Sigmoid colon (tissue), 4 donors: ENCODE data around the gene TINCR.

Source experiments
- POLR2A ChIP-seq, 2 donors: fragments of 450-650 bp; IDR thresholded peaks; one replicate each; pipeline ENCODE4 v1.6.1; 2016; ENCODE audit warnings: antibody characterized with exemption in 2 of 2, mild to moderate bottlenecking in 2 of 2, moderate library complexity in 2 of 2
- POLR2AphosphoS5 ChIP-seq, 4 donors: sonication (generic); formaldehyde crosslinking; IDR thresholded peaks; one replicate each; pipeline ENCODE4 v1.6.1; 2017; ENCODE audit warnings: antibody characterized with exemption in 4 of 4
- TF ChIP-seq, protein P1 (sequence below), 4 experiments: fragments of 450-650 bp in 3 of 4; fragments of 200-600 bp in 1 of 4; IDR thresholded peaks; one replicate each; pipeline ENCODE4 v1.5.1; 2016 to 2019; ENCODE audit warnings: antibody characterized with exemption in 4 of 4, mild to moderate bottlenecking in 3 of 4, moderate library complexity in 2 of 4

GRCh38 chr19:5558101-5558621 is 9.6 kb downstream of the TINCR start:
- TF ChIP-seq, protein P1, sequence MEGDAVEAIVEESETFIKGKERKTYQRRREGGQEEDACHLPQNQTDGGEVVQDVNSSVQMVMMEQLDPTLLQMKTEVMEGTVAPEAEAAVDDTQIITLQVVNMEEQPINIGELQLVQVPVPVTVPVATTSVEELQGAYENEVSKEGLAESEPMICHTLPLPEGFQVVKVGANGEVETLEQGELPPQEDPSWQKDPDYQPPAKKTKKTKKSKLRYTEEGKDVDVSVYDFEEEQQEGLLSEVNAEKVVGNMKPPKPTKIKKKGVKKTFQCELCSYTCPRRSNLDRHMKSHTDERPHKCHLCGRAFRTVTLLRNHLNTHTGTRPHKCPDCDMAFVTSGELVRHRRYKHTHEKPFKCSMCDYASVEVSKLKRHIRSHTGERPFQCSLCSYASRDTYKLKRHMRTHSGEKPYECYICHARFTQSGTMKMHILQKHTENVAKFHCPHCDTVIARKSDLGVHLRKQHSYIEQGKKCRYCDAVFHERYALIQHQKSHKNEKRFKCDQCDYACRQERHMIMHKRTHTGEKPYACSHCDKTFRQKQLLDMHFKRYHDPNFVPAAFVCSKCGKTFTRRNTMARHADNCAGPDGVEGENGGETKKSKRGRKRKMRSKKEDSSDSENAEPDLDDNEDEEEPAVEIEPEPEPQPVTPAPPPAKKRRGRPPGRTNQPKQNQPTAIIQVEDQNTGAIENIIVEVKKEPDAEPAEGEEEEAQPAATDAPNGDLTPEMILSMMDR (IDR thresholded peaks at IDR 0.05) = no peak
- TF ChIP-seq POLR2AphosphoS5 (IDR thresholded peaks at IDR 0.05) = no peak
- TF ChIP-seq POLR2A (IDR thresholded peaks at IDR 0.05) = no peak
